H9 (cell line): ENCODE results near the gene CCR7. TPM values are rescaled to one million over a fixed set of nuclear protein-coding genes. Genes with fewer than 3 reads are reported as not detected.

ENCODE experiments used
- DNase-seq: peaks from one replicate; pipeline ENCODE4 v3.0.0-alpha.2; 2017
- H2AFZ ChIP-seq: one replicate; pipeline ENCODE4 v1.6.1; 2013; ENCODE audit warnings: mild to moderate bottlenecking, low read length, control low read depth, moderate library complexity
- H2AK5ac ChIP-seq: 2 replicates; pipeline ENCODE4 v1.6.1; 2013; ENCODE audit warnings: low read length, control low read depth, mixed read lengths; ENCODE audit not compliant: insufficient read length
- H2BK120ac ChIP-seq: one replicate; pipeline ENCODE4 v1.6.1; 2013; ENCODE audit warnings: low read depth, mild to moderate bottlenecking, low read length, control low read depth, inconsistent platforms; ENCODE audit not compliant: poor library complexity, severe bottlenecking
- H2BK12ac ChIP-seq: 2 replicates; pipeline ENCODE4 v1.6.1; 2013; ENCODE audit warnings: low read length, control low read depth, mixed read lengths, low read depth; ENCODE audit not compliant: insufficient read length
- H2BK15ac ChIP-seq: 2 replicates; pipeline ENCODE4 v1.6.1; 2013; ENCODE audit warnings: low read depth, low read length, control low read depth
- H2BK20ac ChIP-seq: one replicate; pipeline ENCODE4 v1.6.1; 2013; ENCODE audit warnings: low read depth, mild to moderate bottlenecking, low read length, control low read depth, inconsistent platforms; ENCODE audit not compliant: poor library complexity, severe bottlenecking
- H2BK5ac ChIP-seq: 2 replicates; pipeline ENCODE4 v1.6.1; 2013; ENCODE audit warnings: low read length, control low read depth, mixed read lengths; ENCODE audit not compliant: insufficient read length
- H3K14ac ChIP-seq: 2 replicates; pipeline ENCODE4 v1.6.1; 2013; ENCODE audit warnings: low read length, control low read depth; ENCODE audit not compliant: insufficient read depth
- H3K18ac ChIP-seq: 2 replicates; pipeline ENCODE4 v1.6.1; 2013; ENCODE audit warnings: low read depth, mild to moderate bottlenecking, mixed read lengths, low read length, control low read depth; ENCODE audit not compliant: insufficient read length
- H3K23ac ChIP-seq: 2 replicates; pipeline ENCODE4 v1.6.1; 2013; ENCODE audit warnings: low read length, control low read depth, mixed read lengths, low read depth; ENCODE audit not compliant: insufficient read length
- H3K23me2 ChIP-seq: 2 replicates; pipeline ENCODE4 v1.6.1; 2013; ENCODE audit warnings: low read depth, mild to moderate bottlenecking, mixed read lengths, low read length, control low read depth; ENCODE audit not compliant: insufficient read length, poor library complexity, severe bottlenecking
- H3K27ac ChIP-seq: 2 replicates; pipeline ENCODE4 v1.5.1; 2013; ENCODE audit warnings: low read length, control low read depth, mixed read lengths, low read depth; ENCODE audit not compliant: insufficient read length
- H3K27me3 ChIP-seq: 2 replicates; pipeline ENCODE4 v1.6.1; 2013; ENCODE audit warnings: low read length, control low read depth, inconsistent platforms; ENCODE audit not compliant: insufficient read depth
- H3K4ac ChIP-seq: 2 replicates; pipeline ENCODE4 v1.6.1; 2013; ENCODE audit warnings: low read depth, mild to moderate bottlenecking, control low read depth, inconsistent platforms, low read length, moderate library complexity
- H3K4me1 ChIP-seq: 2 replicates; pipeline ENCODE4 v1.6.1; 2013; ENCODE audit warnings: low read length, control low read depth, inconsistent platforms; ENCODE audit not compliant: insufficient read depth
- H3K4me2 ChIP-seq: 2 replicates; pipeline ENCODE4 v1.6.1; 2013; ENCODE audit warnings: low read length, control low read depth, mixed read lengths; ENCODE audit not compliant: insufficient read length, insufficient read depth
- H3K56ac ChIP-seq: 2 replicates; pipeline ENCODE4 v1.6.1; 2013; ENCODE audit warnings: low read depth, mild to moderate bottlenecking, mixed read lengths, low read length, control low read depth; ENCODE audit not compliant: insufficient read length
- H3K79me1 ChIP-seq: 2 replicates; pipeline ENCODE4 v1.6.1; 2013; ENCODE audit warnings: low read depth, mild to moderate bottlenecking, moderate library complexity, low read length, control low read depth, inconsistent platforms; ENCODE audit not compliant: insufficient read depth, poor library complexity, severe bottlenecking
- H3K79me2 ChIP-seq: 2 replicates; pipeline ENCODE4 v1.6.1; 2013; ENCODE audit warnings: low read length, control low read depth, inconsistent platforms; ENCODE audit not compliant: insufficient read depth
- H3K9ac ChIP-seq: 2 replicates; pipeline ENCODE4 v1.6.1; 2013; ENCODE audit warnings: low read length, control low read depth, mixed read lengths; ENCODE audit not compliant: insufficient read length; ENCODE audit errors: extremely low read depth
- H3K9me3 ChIP-seq: one replicate; pipeline ENCODE4 v1.6.1; 2013; ENCODE audit warnings: low read depth, low read length, inconsistent platforms; ENCODE audit not compliant: control insufficient read depth
- H3T11ph ChIP-seq: one replicate; pipeline ENCODE4 v1.6.1; 2013; ENCODE audit warnings: mild to moderate bottlenecking, low read length, control low read depth, inconsistent platforms
- H4K20me1 ChIP-seq: one replicate; pipeline ENCODE4 v1.6.1; 2013; ENCODE audit not compliant: control insufficient read depth, insufficient read length, insufficient read depth
- H4K5ac ChIP-seq: 2 replicates; pipeline ENCODE4 v1.6.1; 2013; ENCODE audit warnings: low read depth, mild to moderate bottlenecking, mixed read lengths, low read length, control low read depth; ENCODE audit not compliant: insufficient read length
- H4K8ac ChIP-seq: replicated peaks from 2 replicates; pipeline ENCODE4 v1.6.1; 2013; ENCODE audit warnings: low read length, control low read depth, mixed read lengths, low read depth; ENCODE audit not compliant: insufficient read length
- H4K91ac ChIP-seq: 2 replicates; pipeline ENCODE4 v1.6.1; 2013; ENCODE audit warnings: low read depth, mild to moderate bottlenecking, moderate library complexity, mixed read lengths, low read length, control low read depth; ENCODE audit not compliant: insufficient read length
- H3K27ac Mint-ChIP-seq, 3 experiments: 2 replicates in 2 of 3; 3 replicates in 1 of 3; pipeline ENCODE4 v1.8.0; 2020 to 2021; ENCODE audit warnings: mixed read lengths in 3 of 3, mild to moderate bottlenecking in 1 of 3, moderate library complexity in 1 of 3
- H3K27me3 Mint-ChIP-seq: 2 replicates; pipeline ENCODE4 v1.8.0; 2021; ENCODE audit warnings: low read depth, mild to moderate bottlenecking, moderate library complexity, mixed read lengths
- H3K36me3 Mint-ChIP-seq, 3 experiments: 2 replicates in 2 of 3; 3 replicates in 1 of 3; pipeline ENCODE4 v1.8.0; 2020 to 2021; ENCODE audit warnings: low read depth in 3 of 3, mixed read lengths in 3 of 3; ENCODE audit not compliant: insufficient read depth in 1 of 3
- H3K4me1 Mint-ChIP-seq, 2 experiments: 2 replicates each; pipeline ENCODE4 v1.8.0; 2020; ENCODE audit warnings: mixed read lengths in 2 of 2
- H3K4me3 Mint-ChIP-seq, 2 experiments: 2 replicates in 1 of 2; 3 replicates in 1 of 2; pipeline ENCODE4 v1.8.0; 2020 to 2021; ENCODE audit warnings: mild to moderate bottlenecking in 2 of 2, mixed read lengths in 2 of 2, moderate library complexity in 1 of 2
- H3K9me3 Mint-ChIP-seq, 2 experiments: 2 replicates in 1 of 2; 3 replicates in 1 of 2; pipeline ENCODE4 v1.8.0; 2020; ENCODE audit warnings: mild to moderate bottlenecking in 2 of 2, mixed read lengths in 2 of 2, moderate library complexity in 1 of 2
- WGBS: extraction: QIAGEN DNeasy Blood & Tissue Kit; methylation state at CpG from one replicate; pipeline ENCODE4 v1.1.7; 2013; ENCODE audit warnings: missing lambda C conversion rate, low lambda C conversion rate, mixed read lengths; ENCODE audit not compliant: insufficient read length; ENCODE audit errors: extremely low coverage; 5-methylcytosine and 5-hydroxymethylcytosine counted together
- total RNA-seq: library from RNA; stranded (reverse); gene quantifications from 2 replicates; pipeline ENCODE4 v1.2.1, GENCODE V29; 2021
- TF ChIP-seq, protein P1 (sequence below): fragments of 200-600 bp; sonication (generic); conservative IDR thresholded peaks from 3 replicates; pipeline ENCODE4 v1.8.0; 2021; ENCODE audit warnings: antibody characterized with exemption, mild to moderate bottlenecking

Gene CCR7
- total RNA-seq, 1 experiment from 2014 or later: 0.31 TPM

DNA sequence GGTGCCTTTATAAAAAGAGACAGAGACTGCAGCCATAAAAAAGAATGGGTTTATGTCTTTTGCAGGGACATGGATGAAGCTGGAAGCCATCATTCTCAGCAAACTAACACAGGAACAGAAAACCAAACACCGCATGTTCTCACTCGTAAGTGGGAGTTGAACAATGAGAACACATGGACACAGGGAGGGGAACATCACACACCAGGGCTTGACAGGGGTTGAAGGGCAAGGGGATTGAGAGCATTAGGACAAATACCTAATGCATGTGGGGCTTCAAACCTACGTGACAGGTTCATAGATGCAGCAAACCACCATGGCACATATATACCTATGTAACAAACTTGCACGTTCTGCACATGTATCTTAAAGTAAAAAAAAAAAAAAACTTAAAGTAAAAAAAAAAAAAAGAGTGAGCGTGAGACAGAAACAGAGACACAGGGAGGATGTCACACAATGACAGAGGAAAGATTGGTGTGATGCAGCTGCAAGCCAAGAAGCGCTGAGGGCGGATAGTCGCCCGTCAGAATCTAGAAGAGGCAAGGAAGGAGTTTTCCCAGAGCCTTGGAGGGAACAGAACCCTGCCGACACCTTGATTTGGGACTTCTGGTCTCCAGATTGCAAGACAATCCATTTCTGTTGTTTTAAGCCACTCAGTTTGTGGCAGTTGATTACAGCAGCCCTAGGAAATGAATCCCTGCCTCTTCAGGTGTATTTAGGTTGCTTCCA is 36.4 kb downstream of the CCR7 start:
- Histone ChIP-seq H3K27ac (no peak overlapping the region), H4K20me1 (no peaks in the 10 kb centered on the region), H2BK120ac (no peak overlapping the region), H3K27me3 (no peaks in the 10 kb centered on the region; the same call in 1 of the 2 replicates), H3K9me3 (no peaks in the 10 kb centered on the region), H3K4ac (no peak overlapping the region), H2BK12ac (no peak overlapping the region), H3K23ac (no peak overlapping the region), H3T11ph (no peak overlapping the region), H3K9ac (no peak overlapping the region), H4K91ac (no peak overlapping the region), H3K4me2 (no peak overlapping the region), H3K79me2 (no peaks in the 10 kb centered on the region), H3K56ac (no peak overlapping the region), H3K18ac (no peak overlapping the region), H2BK20ac (no peak overlapping the region), H2AK5ac (no peak overlapping the region), H3K14ac (no peak overlapping the region), H2AFZ (no peak overlapping the region), H3K79me1 (no peaks in the 10 kb centered on the region), H2BK5ac (no peak overlapping the region), H3K4me1 (no peaks in the 10 kb centered on the region), H4K8ac (no peak overlapping the region), H3K23me2 (no peaks in the 10 kb centered on the region), H2BK15ac (no peak overlapping the region), H4K5ac (no peak overlapping the region)
- peak overlapping the region in 1 of 3 experiments; percentile 67; a peak in 2 of 7 replicates for H3K27ac Mint-ChIP-seq
- peaks cover 11% of the 10 kb centered on the region in 2 experiments for H3K9me3 Mint-ChIP-seq
- H3K27me3 Mint-ChIP-seq: peaks cover 5% of the 10 kb centered on the region
- TF ChIP-seq, protein P1, sequence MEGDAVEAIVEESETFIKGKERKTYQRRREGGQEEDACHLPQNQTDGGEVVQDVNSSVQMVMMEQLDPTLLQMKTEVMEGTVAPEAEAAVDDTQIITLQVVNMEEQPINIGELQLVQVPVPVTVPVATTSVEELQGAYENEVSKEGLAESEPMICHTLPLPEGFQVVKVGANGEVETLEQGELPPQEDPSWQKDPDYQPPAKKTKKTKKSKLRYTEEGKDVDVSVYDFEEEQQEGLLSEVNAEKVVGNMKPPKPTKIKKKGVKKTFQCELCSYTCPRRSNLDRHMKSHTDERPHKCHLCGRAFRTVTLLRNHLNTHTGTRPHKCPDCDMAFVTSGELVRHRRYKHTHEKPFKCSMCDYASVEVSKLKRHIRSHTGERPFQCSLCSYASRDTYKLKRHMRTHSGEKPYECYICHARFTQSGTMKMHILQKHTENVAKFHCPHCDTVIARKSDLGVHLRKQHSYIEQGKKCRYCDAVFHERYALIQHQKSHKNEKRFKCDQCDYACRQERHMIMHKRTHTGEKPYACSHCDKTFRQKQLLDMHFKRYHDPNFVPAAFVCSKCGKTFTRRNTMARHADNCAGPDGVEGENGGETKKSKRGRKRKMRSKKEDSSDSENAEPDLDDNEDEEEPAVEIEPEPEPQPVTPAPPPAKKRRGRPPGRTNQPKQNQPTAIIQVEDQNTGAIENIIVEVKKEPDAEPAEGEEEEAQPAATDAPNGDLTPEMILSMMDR: no peak
- peaks cover 10 to 17% of the 10 kb centered on the region in 2 experiments for H3K4me1 Mint-ChIP-seq
- H3K4me3 Mint-ChIP-seq: no peak overlapping the region
- no CpG with 5 or more reads among the region's 10 CpGs for WGBS
- H3K36me3 Mint-ChIP-seq: peaks cover 4 to 7% (median 5%) of the 10 kb centered on the region in 3 experiments; a peak in 6 of 7 replicates
- DNase-seq: no peak
